DOHH2 (cell line): ENCODE data around the gene WRAP53.

Experiments
- CTCF ChIP-seq: fragments of 200-600 bp; sonication (generic); IDR thresholded peaks from one replicate; pipeline ENCODE4 v1.5.1; 2014; ENCODE audit warnings: antibody characterized with exemption, mild to moderate bottlenecking, low read depth, low read length; ENCODE audit not compliant: poor library complexity, severe bottlenecking
- EZH2phosphoT487 ChIP-seq: fragments of 200-600 bp; sonication (generic); IDR thresholded peaks from 2 replicates; pipeline ENCODE4 v1.6.1; 2017; ENCODE audit warnings: borderline replicate concordance, mild to moderate bottlenecking, antibody characterized with exemption, low read length, moderate library complexity, mixed read lengths

- TF ChIP-seq CTCF (no peak), EZH2phosphoT487 (no peak)
These were observed 15.6 kb downstream of the WRAP53 start for GRCh38 chr17:7703584-7704479.
